ENCODE data around the gene EHD2. TPM values are rescaled to one million over a fixed set of nuclear protein-coding genes. Genes with fewer than 3 reads are reported as not detected.
"Not testable (repeated sequence)": the region's sequence is repeated elsewhere in the genome, so short reads cannot be mapped to it uniquely, and the experiment has no call there.

Gene EHD2
- total RNA-seq, 3 donors from 2014 or later: 38.8 to 121 (median 67.2) TPM

GRCh38 chr19:47761566-47761965 lies 48.3 kb downstream of the EHD2 start:
- Histone ChIP-seq H3K36me3 (peaks cover 10% of the 10 kb centered on the region), H3K27ac (no peak overlapping the region), H3K4me3 (no peak overlapping the region), H3K4me1 (no peaks in the 10 kb centered on the region), H3K9me3 (no peaks in the 10 kb centered on the region), H3K27me3 (no peaks in the 10 kb centered on the region)
- DNase-seq (ENCODE audit: low spot score in 2 of 2): no peak
- TF ChIP-seq POLR2AphosphoS5 (IDR thresholded peaks at IDR 0.05): no peak
- no peak for TF ChIP-seq CTCF (IDR thresholded peaks at IDR 0.05)
- no peak for TF ChIP-seq POLR2A (IDR thresholded peaks at IDR 0.05)
- intact Hi-C loops (cut with DNase I; ENCODE audit: low total_unique reads): no loop called here

- Histone ChIP-seq H3K4me1 (no peaks in the 10 kb centered on the region), H3K9me3 (no peaks in the 10 kb centered on the region), H3K36me3 (peaks cover 7% of the 10 kb centered on the region), H3K4me3 (no peak overlapping the region), H3K27ac (no peak overlapping the region), H3K27me3 (no peaks in the 10 kb centered on the region)
- intact Hi-C loops (cut with DNase I; ENCODE audit: low total_unique reads): no loop called here
- TF ChIP-seq POLR2AphosphoS5 (IDR thresholded peaks at IDR 0.05) (no peak), CTCF (IDR thresholded peaks at IDR 0.05) (no peak), POLR2A (IDR thresholded peaks at IDR 0.05) (no peak)
- DNase-seq (ENCODE audit: low spot score in 2 of 2): no peak
Observed at GRCh38 chr19:47762151-47762550, 48.9 kb downstream of the EHD2 start.

GRCh38 chr19:47762615-47763308 lies 49.5 kb downstream of the EHD2 start:
- intact Hi-C loops (cut with DNase I; ENCODE audit: low total_unique reads): no loop called here
- H3K27me3 ChIP-seq: no peaks in the 10 kb centered on the region
- no peak for DNase-seq (ENCODE audit: low spot score in 2 of 2)
- no peak overlapping the region for H3K4me3 ChIP-seq
- no peaks in the 10 kb centered on the region for H3K9me3 ChIP-seq
- no peaks in the 10 kb centered on the region for H3K4me1 ChIP-seq
- TF ChIP-seq POLR2AphosphoS5 (IDR thresholded peaks at IDR 0.05): peak in 1 of 3 donors; percentile 60
- no peak for TF ChIP-seq POLR2A (IDR thresholded peaks at IDR 0.05)
- no peak for TF ChIP-seq CTCF (IDR thresholded peaks at IDR 0.05)
- H3K36me3 ChIP-seq: peaks cover under 1% of the 10 kb centered on the region
- peak overlapping the region in 1 of 2 donors; percentile 32 for H3K27ac ChIP-seq

- H3K4me1 ChIP-seq; DNase-seq (ENCODE audit: low spot score in 2 of 2); H3K4me3 ChIP-seq; H3K27me3 ChIP-seq; H3K36me3 ChIP-seq; H3K9me3 ChIP-seq; H3K27ac ChIP-seq; intact Hi-C loops (cut with DNase I; ENCODE audit: low total_unique reads): not testable (repeated sequence)
Observed at GRCh38 chr19:47764705-47765104, 51.5 kb downstream of the EHD2 start.

GRCh38 chr19:47765523-47766358 lies 52.5 kb downstream of the EHD2 start:
- intact Hi-C loops (cut with DNase I; ENCODE audit: low total_unique reads): no loop called here
- Histone ChIP-seq H3K4me1 (no peaks in the 10 kb centered on the region), H3K27me3 (no peaks in the 10 kb centered on the region), H3K9me3 (no peaks in the 10 kb centered on the region), H3K36me3 (no peaks in the 10 kb centered on the region), H3K4me3 (no peak overlapping the region), H3K27ac (peak overlapping the region in 1 of 2 donors; percentile 19)
- peak in 2 of 3 donors; percentile 65 to 71 for TF ChIP-seq CTCF (IDR thresholded peaks at IDR 0.05)
- TF ChIP-seq POLR2AphosphoS5 (IDR thresholded peaks at IDR 0.05): no peak
- DNase-seq (ENCODE audit: low spot score in 2 of 2): peak in 1 of 2 donors; percentile 69
